ENCODE data around the gene FERMT3. TPM values are rescaled to one million over a fixed set of nuclear protein-coding genes. Genes with fewer than 3 reads are reported as not detected.

Gene FERMT3
- 0.53 to 2.7 TPM (median 1.2 TPM) in 5 replicates for total RNA-seq (2022; extraction: Qiagen RNA extraction; ENCODE audit: low read depth)

DNA sequence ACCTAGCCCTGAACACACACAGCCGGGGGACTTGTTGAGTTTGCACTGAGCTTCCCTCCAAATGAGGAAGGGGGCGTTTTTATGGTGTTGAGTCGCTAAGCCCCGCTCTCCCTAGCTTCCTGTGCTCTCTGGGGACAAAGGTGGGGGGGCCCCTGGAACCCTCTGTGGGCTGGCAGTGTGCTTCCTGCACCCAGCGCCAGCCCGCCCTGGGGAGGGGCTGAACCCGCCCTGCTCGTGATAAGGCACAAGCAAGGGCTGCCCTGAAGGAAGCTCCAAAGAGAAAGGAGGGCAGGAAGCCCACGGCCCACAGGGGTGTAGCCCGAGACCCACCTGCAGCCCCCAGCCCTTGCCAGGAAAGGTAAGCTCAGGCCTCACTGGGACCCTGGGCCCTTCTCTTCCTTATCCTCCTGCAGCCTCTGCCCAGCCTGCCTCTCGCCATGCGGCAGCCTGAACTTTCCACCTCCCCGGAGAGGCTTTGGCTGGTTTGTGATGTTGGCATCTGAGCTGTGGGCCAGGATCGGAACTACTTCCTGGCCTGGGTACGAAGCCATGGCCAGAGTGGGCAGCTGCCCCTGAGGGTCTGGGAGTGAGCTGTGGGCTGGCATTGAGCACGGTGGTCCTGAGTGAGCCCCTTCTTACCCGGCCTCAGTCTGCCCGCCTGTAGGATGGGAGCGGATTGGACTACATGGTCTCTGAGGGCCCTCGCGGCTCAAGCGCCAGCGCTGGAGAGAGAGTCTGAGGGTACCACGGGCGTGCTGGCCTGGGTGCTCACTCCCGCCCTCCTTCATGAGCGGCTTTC is at the start of gene FERMT3:
FERMT3 (plus strand) TSS at position 265 of the 799 bp plus-strand sequence. CDS start 644 bp downstream, outside the sequence.

GRCh38 chr11:64165842-64166635 is 40.5 kb upstream of the FERMT3 start, which contains the start of gene MACROD1:
MACROD1 (minus strand) TSS chr11:64166113; CDS start chr11:64165994, 119 bp downstream.

GRCh38 chr11:64185693-64186491 is 20.6 kb upstream of the FERMT3 start, which contains the start of gene STIP1:
STIP1 (plus strand) TSS chr11:64186171; CDS start chr11:64186262, 91 bp downstream.

GRCh38 chr11:64225608-64226506 is 19.3 kb downstream of the FERMT3 start, which contains the start of the genes NUDT22 and TRPT1:
NUDT22 (plus strand) TSS chr11:64226274; CDS start chr11:64226653, 379 bp downstream.
TRPT1 (minus strand) TSS chr11:64226186; CDS start chr11:64225860, 326 bp downstream.

DNA sequence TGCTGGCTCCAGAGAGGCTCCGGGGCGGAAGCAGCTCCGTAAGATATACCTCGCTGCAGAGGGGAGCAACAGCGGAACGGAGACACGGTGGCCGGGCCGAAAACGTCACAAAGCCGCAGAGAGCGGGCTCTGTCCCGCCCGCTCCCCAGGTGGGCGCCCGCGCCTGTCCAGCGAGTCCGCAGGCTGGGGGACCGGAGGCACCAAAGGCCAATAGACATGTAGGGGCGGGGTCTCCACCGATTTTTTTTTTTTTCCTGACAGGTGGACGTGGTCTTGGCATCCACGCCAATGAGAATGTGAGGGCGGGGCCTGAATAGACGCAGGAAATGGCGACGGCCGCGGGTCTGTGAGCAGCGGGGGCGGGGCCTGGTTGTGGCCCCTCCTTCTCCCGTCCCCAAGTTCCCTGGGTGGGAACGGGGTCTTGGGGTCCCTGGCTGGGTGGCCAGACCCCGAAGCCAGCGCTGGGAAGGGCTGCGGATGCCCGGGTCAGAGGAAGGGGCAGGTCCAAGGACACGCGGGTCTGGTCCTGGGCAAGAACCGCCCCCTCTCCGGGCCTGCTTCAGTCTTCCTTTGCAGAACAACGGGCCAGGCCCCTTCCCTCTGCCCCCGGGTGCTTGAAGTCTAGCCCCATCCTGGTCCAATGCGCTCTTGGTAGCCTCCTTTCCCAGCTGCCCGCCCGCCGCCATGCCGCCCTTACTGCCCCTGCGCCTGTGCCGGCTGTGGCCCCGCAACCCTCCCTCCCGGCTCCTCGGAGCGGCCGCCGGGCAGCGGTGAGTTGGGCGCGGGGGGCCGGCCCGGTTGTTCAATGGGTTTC is 23.9 kb downstream of the FERMT3 start, which contains the start of gene DNAJC4:
DNAJC4 (plus strand) TSS at position 378 of the 814 bp plus-strand sequence; CDS start at position 685, 307 bp downstream.

DNA sequence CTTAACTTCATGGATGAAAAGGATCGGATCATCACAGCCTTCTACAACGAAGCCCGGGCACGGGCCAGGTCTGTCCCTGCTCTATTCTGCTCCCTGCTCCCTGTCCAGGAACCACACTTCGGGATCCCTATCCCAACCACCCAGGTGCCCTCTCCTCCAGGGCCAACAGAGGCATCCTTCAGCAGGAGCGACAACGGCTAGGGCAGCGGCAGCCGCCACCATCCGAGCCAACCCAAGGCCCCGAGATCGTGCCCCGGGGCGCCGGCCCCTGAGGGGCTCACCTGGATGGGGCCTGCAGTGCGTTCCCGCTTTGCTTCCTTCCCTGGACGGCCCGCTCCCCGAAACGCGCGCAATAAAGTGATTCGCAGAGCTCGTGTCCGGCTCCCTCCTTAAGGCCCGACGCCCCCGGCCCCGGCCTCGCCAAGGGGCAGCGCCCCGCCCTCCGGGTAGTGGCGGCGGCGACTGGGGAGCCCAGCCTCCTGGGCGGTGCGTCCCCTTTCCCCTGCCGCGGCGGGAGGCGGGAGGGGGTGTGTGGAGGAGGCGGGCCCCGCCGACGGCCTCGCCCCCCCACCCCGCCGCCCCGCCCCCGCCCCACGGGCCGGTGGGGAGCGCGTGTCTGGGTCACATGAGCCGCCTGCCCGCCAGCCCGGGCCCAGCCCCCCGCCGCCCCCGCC is 27.5 kb downstream of the FERMT3 start, which contains the start of gene VEGFB:
VEGFB (plus strand) TSS at position 672 of the 674 bp plus-strand sequence. CDS start 250 bp downstream, outside the sequence.

DNA sequence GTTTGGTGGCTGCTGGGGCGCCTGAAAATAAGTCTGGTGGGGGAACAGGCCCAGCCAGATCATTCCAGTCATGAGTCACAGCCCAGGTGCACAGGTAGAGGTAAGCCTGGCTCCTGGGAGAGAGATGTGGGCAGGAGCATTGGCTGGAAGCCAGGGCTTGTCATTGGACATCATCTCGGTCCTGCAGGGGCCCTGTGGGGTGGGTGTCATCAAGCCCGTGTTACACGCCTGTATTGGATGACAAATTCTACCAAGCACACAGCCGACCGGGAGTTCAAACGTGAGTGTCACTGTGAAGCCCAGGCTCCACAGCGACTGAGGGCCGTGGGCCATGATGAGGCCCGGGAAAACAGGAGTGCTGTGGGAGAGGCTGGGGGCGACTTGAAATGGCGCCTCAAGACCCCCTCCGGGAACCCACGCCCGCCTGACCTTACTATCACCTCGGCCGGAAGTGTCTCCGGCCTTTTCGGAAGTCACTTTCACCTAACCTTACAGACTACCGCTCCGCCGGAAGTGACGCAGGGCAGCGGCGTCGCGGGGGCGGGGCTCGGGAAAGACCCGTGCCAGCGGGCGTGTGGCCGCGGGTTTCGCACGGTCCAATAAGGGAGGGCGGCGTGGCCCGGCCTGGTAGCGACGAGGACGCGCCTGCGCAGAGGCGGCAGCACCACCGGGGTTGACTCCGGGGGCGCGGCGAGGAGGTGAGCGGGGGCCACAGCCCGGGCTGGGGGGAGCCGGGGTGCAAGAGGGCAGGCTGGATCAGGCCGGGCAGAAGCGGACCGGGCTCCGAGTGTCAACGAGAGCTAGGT is 34.1 kb downstream of the FERMT3 start, which contains the start of gene FKBP2:
FKBP2 (plus strand) TSS at position 661 of the 806 bp plus-strand sequence. CDS start 1,293 bp downstream, outside the sequence.

DNA sequence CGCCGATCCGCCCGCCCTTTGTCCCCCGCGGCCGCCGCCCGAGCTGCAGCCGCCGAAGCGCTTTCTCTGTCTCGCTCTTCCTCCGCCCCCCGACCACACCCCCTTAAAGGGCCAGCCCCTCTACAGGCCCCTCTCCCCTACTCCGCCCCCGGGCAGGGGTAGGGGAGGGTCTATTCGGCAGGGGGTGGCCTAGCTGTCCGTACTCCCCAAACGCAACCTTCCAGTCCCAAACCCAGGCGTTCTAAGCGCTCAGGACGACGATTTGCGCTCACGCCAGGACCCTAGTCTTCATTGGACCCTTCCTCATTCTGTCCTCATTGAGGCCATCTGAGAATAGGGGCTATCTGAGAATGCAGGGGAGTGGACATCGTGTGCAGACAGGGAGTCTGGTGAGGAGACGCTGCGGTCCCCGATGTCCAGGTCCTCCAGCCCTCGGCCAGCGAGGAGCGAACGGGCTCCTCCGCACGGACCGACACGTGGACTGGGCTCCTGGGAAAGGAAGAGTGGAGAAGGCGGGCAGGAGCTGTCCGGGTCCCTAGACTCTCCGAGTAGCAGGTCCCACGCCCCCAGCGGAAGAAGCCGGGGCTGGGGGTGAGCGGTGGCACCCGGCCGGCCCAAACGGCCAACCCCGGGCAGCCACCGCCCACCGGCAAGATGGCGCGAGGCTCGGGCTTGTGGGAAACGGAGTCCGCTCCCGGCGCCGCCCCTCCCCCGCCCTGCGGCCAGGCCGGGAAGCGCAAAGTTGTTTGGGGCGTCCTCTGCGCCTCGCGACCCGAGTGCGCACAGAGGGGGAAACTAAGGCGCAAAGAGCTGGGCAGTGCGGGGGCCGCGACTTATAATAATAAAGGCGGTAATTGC is 40.6 kb downstream of the FERMT3 start, which contains the start of gene PPP1R14B:
PPP1R14B (minus strand) TSS at position 73 of the 858 bp plus-strand sequence. CDS start 270 bp downstream, outside the sequence.

DNA sequence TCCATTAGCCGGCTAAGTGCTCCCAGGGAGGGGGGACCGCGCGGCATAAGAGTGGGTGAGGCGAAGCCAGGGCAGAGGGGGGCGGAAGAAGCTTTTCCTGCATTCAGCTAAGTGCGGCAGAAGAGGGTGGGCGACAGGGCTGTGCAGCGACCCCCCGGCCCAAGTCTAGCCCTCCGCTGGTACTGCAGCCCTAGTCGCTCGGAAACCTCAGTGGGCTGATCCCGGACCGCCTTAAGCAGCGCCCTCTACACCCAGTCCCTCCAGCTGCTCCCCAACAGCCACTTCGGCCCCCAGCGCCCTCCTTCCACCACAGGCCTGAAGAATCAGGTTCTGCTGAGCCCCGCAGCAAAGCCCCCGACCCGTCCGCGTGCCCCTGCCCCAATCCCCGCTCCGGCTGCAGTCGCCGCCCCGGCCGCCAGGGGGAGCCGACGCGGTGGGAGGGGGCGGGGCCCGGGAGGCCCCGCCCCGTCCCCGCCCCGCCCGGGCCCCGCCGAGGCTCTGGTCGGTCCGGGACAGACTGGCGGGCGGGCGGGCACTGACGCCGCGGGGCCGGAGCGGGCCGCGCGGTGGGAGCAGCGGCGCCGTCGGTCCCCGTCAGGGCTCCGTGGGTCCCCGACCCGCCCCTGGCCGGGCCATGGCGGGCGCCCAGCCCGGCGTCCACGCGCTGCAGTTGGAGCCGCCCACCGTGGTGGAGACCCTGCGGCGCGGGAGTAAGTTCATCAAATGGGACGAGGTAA is 44.7 kb downstream of the FERMT3 start, which contains the start of gene PLCB3:
PLCB3 (plus strand) TSS at position 515 of the 737 bp plus-strand sequence; CDS start at position 635, 120 bp downstream.

Other genes starting within 250 kb of the FERMT3 start
- gene COX8A, start 232.1 kb upstream of the FERMT3 start, total RNA-seq (2022; extraction: Qiagen RNA extraction; ENCODE audit: low read depth) = 466 to 1,036 TPM (median 955 TPM) in 5 replicates
- 88.2 to 125 TPM (median 122 TPM) in 5 replicates for gene OTUB1, start 220.3 kb upstream of the FERMT3 start, total RNA-seq (2022; extraction: Qiagen RNA extraction; ENCODE audit: low read depth)
- 0.06 TPM in 1 of 5 replicates, not detected in the others for gene FLRT1, start 170.8 kb upstream of the FERMT3 start, total RNA-seq (2022; extraction: Qiagen RNA extraction; ENCODE audit: low read depth)
- 9.5 to 14.4 TPM (median 13.0 TPM) in 5 replicates for gene MACROD1, start 40.6 kb upstream of the FERMT3 start, total RNA-seq (2022; extraction: Qiagen RNA extraction; ENCODE audit: low read depth)
- 249 to 284 TPM (median 272 TPM) in 5 replicates for gene STIP1, start 20.6 kb upstream of the FERMT3 start, total RNA-seq (2022; extraction: Qiagen RNA extraction; ENCODE audit: low read depth)
- 18.0 to 27.2 TPM (median 23.8 TPM) in 5 replicates for gene TRPT1, start 19.5 kb downstream of the FERMT3 start, total RNA-seq (2022; extraction: Qiagen RNA extraction; ENCODE audit: low read depth)
- gene NUDT22, start 19.6 kb downstream of the FERMT3 start, total RNA-seq (2022; extraction: Qiagen RNA extraction; ENCODE audit: low read depth) = 20.7 to 41.6 TPM (median 34.8 TPM) in 5 replicates
- gene DNAJC4, start 23.8 kb downstream of the FERMT3 start, total RNA-seq (2022; extraction: Qiagen RNA extraction; ENCODE audit: low read depth) = 12.1 to 26.8 TPM (median 22.3 TPM) in 5 replicates
- gene VEGFB, start 27.9 kb downstream of the FERMT3 start, total RNA-seq (2022; extraction: Qiagen RNA extraction; ENCODE audit: low read depth) = 40.1 to 48.1 TPM (median 46.3 TPM) in 5 replicates
- gene FKBP2, start 34.4 kb downstream of the FERMT3 start, total RNA-seq (2022; extraction: Qiagen RNA extraction; ENCODE audit: low read depth) = 108 to 148 TPM (median 136 TPM) in 5 replicates
- gene PPP1R14B, start 40.2 kb downstream of the FERMT3 start, total RNA-seq (2022; extraction: Qiagen RNA extraction; ENCODE audit: low read depth) = 246 to 415 TPM (median 401 TPM) in 5 replicates
- 13.3 to 27.3 TPM (median 21.8 TPM) in 5 replicates for gene PLCB3, start 44.8 kb downstream of the FERMT3 start, total RNA-seq (2022; extraction: Qiagen RNA extraction; ENCODE audit: low read depth)
- gene BAD, start 77.9 kb downstream of the FERMT3 start, total RNA-seq (2022; extraction: Qiagen RNA extraction; ENCODE audit: low read depth) = 62.2 to 102 TPM (median 89.6 TPM) in 5 replicates
- gene GPR137, start 79.1 kb downstream of the FERMT3 start, total RNA-seq (2022; extraction: Qiagen RNA extraction; ENCODE audit: low read depth) = 22.6 to 54.3 TPM (median 48.3 TPM) in 5 replicates
- 0.12 to 0.21 TPM (median 0.20 TPM) in 3 of 5 replicates, not detected in the others for gene KCNK4, start 84.6 kb downstream of the FERMT3 start, total RNA-seq (2022; extraction: Qiagen RNA extraction; ENCODE audit: low read depth)
- gene CATSPERZ, start 93.6 kb downstream of the FERMT3 start, total RNA-seq (2022; extraction: Qiagen RNA extraction; ENCODE audit: low read depth) = 1.7 to 2.4 TPM (median 2.3 TPM) in 5 replicates
- 33.2 to 63.8 TPM (median 61.7 TPM) in 5 replicates for gene ESRRA, start 98.8 kb downstream of the FERMT3 start, total RNA-seq (2022; extraction: Qiagen RNA extraction; ENCODE audit: low read depth)
- gene TRMT112, start 110.8 kb downstream of the FERMT3 start, total RNA-seq (2022; extraction: Qiagen RNA extraction; ENCODE audit: low read depth) = 382 to 473 TPM (median 414 TPM) in 5 replicates
- gene PRDX5, start 111.4 kb downstream of the FERMT3 start, total RNA-seq (2022; extraction: Qiagen RNA extraction; ENCODE audit: low read depth) = 321 to 507 TPM (median 466 TPM) in 5 replicates
- gene CCDC88B, start 133.5 kb downstream of the FERMT3 start, total RNA-seq (2022; extraction: Qiagen RNA extraction; ENCODE audit: low read depth) = 9.6 to 15.0 TPM (median 10.9 TPM) in 5 replicates
- gene RPS6KA4, start 152.4 kb downstream of the FERMT3 start, total RNA-seq (2022; extraction: Qiagen RNA extraction; ENCODE audit: low read depth) = 41.2 to 70.0 TPM (median 65.4 TPM) in 5 replicates

All from A549 treated with ZK216348 at 1 μM for 4 hours (cell line).